Ectodermal cell (in vitro differentiated cells): ENCODE results near the gene CXCL8.

ENCODE experiments used
- H3K27ac ChIP-seq: 2 replicates; pipeline ENCODE4 v1.7.0; 2013; ENCODE audit warnings: mild to moderate bottlenecking, low read depth, low read length; ENCODE audit not compliant: insufficient read depth, poor library complexity, severe bottlenecking
- H3K27me3 ChIP-seq: 2 replicates; pipeline ENCODE4 v1.7.0; 2013; ENCODE audit warnings: mild to moderate bottlenecking, low read length; ENCODE audit not compliant: insufficient read depth, control insufficient read depth, poor library complexity, severe bottlenecking
- H3K36me3 ChIP-seq: one replicate; pipeline ENCODE4 v1.7.0; 2013; ENCODE audit warnings: low read length; ENCODE audit not compliant: control insufficient read depth, insufficient read depth
- H3K4me1 ChIP-seq: one replicate; pipeline ENCODE4 v1.7.0; 2013; ENCODE audit warnings: low read length; ENCODE audit not compliant: control insufficient read depth, insufficient read depth
- H3K4me3 ChIP-seq: 2 replicates; pipeline ENCODE4 v1.7.0; 2013; ENCODE audit warnings: low read depth, low read length, control low read depth; ENCODE audit not compliant: insufficient read depth
- H3K9me3 ChIP-seq: 2 replicates; pipeline ENCODE4 v1.7.0; 2013; ENCODE audit warnings: mild to moderate bottlenecking, low read length, moderate library complexity; ENCODE audit not compliant: control insufficient read depth
- WGBS, 2 experiments: methylation state at CpG; one replicate each; pipeline ENCODE4 v1.1.7; 2013; ENCODE audit warnings: missing lambda C conversion rate in 2 of 2; 5-methylcytosine and 5-hydroxymethylcytosine counted together

CXCL8 gene

DNA sequence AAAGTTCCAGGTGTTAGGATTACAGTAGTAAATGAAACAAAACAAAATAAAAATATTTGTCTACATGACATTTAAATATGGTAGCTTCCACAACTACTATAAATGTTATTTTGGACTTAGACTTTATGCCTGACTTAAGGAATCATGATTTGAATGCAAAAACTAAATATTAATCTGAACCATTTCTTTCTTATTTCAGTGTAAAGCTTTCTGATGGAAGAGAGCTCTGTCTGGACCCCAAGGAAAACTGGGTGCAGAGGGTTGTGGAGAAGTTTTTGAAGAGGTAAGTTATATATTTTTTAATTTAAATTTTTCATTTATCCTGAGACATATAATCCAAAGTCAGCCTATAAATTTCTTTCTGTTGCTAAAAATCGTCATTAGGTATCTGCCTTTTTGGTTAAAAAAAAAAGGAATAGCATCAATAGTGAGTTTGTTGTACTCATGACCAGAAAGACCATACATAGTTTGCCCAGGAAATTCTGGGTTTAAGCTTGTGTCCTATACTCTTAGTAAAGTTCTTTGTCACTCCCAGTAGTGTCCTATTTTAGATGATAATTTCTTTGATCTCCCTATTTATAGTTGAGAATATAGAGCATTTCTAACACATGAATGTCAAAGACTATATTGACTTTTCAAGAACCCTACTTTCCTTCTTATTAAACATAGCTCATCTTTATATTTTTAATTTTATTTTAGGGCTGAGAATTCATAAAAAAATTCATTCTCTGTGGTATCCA is 1.6 kb downstream of the CXCL8 start:
- no peak overlapping the region for H3K4me3 ChIP-seq
- WGBS, 2 experiments, result 86% methylated on average over 1 of the region's 1 CpG; no CpG with 5 or more reads in 1 of the 2 experiments

DNA sequence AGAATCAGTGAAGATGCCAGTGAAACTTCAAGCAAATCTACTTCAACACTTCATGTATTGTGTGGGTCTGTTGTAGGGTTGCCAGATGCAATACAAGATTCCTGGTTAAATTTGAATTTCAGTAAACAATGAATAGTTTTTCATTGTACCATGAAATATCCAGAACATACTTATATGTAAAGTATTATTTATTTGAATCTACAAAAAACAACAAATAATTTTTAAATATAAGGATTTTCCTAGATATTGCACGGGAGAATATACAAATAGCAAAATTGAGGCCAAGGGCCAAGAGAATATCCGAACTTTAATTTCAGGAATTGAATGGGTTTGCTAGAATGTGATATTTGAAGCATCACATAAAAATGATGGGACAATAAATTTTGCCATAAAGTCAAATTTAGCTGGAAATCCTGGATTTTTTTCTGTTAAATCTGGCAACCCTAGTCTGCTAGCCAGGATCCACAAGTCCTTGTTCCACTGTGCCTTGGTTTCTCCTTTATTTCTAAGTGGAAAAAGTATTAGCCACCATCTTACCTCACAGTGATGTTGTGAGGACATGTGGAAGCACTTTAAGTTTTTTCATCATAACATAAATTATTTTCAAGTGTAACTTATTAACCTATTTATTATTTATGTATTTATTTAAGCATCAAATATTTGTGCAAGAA is 2.3 kb downstream of the CXCL8 start:
- H3K9me3 ChIP-seq, result no peaks in the 10 kb centered on the region
- no peak overlapping the region for H3K27ac ChIP-seq
- no peak overlapping the region for H3K4me3 ChIP-seq
- 94 to 97% methylated on average over 2 of the region's 2 CpGs for WGBS, 2 experiments
- H3K36me3 ChIP-seq, result no peaks in the 10 kb centered on the region
- H3K4me1 ChIP-seq, result no peaks in the 10 kb centered on the region
- no peaks in the 10 kb centered on the region for H3K27me3 ChIP-seq

More for the DNA sequence above, 1.6 kb downstream of the CXCL8 start:
- Histone ChIP-seq H3K27ac (no peak overlapping the region), H3K4me1 (no peaks in the 10 kb centered on the region), H3K9me3 (no peaks in the 10 kb centered on the region), H3K27me3 (no peaks in the 10 kb centered on the region), H3K36me3 (no peaks in the 10 kb centered on the region)

DNA sequence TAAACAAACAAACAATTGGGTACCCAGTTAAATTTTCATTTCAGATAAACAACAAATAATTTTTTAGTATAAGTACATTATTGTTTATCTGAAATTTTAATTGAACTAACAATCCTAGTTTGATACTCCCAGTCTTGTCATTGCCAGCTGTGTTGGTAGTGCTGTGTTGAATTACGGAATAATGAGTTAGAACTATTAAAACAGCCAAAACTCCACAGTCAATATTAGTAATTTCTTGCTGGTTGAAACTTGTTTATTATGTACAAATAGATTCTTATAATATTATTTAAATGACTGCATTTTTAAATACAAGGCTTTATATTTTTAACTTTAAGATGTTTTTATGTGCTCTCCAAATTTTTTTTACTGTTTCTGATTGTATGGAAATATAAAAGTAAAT is 2.9 kb downstream of the CXCL8 start:
- no peaks in the 10 kb centered on the region for H3K27me3 ChIP-seq
- H3K27ac ChIP-seq, result no peak overlapping the region
- no peaks in the 10 kb centered on the region for H3K36me3 ChIP-seq
- H3K4me3 ChIP-seq, result no peak overlapping the region
- no peaks in the 10 kb centered on the region for H3K9me3 ChIP-seq
- no CpG with 5 or more reads among the region's 1 CpG for WGBS, 2 experiments
- no peaks in the 10 kb centered on the region for H3K4me1 ChIP-seq

DNA sequence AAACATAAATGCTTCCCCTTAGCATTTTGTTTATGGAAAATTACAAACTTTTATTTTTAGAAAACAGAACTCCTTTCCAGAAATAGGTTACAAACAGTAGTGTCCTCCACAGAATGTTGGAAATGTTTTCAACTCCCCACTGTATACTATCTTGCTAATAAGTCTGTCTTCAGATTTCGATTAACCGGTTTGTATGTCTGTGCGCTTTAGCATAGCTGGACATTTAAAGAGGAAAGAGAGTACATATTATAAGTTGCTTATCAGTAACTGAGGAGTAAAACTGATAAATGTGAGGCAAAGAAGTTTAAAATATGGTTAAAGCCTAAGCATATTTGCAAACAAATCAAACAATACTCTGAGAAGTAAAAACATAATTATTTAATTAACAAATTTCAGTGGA is 3.4 kb downstream of the CXCL8 start:
- H3K9me3 ChIP-seq, result no peaks in the 10 kb centered on the region
- H3K36me3 ChIP-seq, result no peaks in the 10 kb centered on the region
- 90 to 97% methylated on average over 3 of the region's 3 CpGs for WGBS, 2 experiments
- no peak overlapping the region for H3K4me3 ChIP-seq
- no peaks in the 10 kb centered on the region for H3K27me3 ChIP-seq
- H3K4me1 ChIP-seq, result no peaks in the 10 kb centered on the region
- H3K27ac ChIP-seq, result no peak overlapping the region

DNA sequence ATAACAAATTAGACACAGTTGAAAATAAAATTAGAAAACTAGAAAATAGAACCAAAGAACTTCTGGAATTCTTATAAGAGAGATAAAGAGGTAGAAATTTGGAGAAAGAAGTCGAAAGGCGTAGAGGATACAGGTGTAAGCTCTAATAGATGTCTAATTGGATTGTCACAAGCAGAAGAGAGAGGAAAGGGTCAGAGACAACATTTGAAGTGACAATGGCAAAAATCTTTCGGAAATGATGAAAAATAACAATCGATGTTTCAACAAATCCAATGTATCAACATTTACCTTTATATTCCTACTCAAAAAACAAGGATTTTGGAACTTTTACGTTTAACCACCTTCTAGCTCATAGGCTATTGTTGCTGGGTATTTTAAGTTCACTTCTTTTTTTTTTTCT is 3.8 kb downstream of the CXCL8 start:
- Histone ChIP-seq H3K36me3 (no peaks in the 10 kb centered on the region), H3K9me3 (no peaks in the 10 kb centered on the region), H3K27me3 (no peaks in the 10 kb centered on the region), H3K4me3 (no peak overlapping the region), H3K4me1 (no peaks in the 10 kb centered on the region), H3K27ac (no peak overlapping the region)
- WGBS, 2 experiments, result 72 to 76% methylated on average over 5 of the region's 5 CpGs

DNA sequence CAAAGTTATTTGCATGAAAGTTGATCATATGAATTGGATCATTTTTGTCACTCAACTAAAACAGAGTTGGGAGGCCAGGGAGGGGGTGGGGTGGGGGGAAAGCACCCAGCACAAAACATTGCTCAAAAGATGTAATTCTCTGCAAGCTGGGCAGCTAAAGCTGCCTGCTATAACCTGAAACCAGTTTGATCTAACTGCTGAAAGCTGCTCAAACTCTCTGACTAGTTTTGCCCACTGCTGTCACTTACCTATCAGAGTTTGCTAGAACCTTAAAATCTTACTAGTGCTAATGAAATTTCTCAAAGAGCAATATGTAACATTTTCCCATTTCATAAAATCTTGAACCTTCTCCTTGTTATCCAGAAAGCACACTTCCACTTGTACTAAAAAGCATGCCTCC is 10.4 kb downstream of the CXCL8 start:
- no peak overlapping the region for H3K27ac ChIP-seq
- no peaks in the 10 kb centered on the region for H3K4me1 ChIP-seq
- no peaks in the 10 kb centered on the region for H3K27me3 ChIP-seq
- H3K4me3 ChIP-seq, result no peak overlapping the region
- H3K36me3 ChIP-seq, result no peaks in the 10 kb centered on the region
- no peaks in the 10 kb centered on the region for H3K9me3 ChIP-seq

DNA sequence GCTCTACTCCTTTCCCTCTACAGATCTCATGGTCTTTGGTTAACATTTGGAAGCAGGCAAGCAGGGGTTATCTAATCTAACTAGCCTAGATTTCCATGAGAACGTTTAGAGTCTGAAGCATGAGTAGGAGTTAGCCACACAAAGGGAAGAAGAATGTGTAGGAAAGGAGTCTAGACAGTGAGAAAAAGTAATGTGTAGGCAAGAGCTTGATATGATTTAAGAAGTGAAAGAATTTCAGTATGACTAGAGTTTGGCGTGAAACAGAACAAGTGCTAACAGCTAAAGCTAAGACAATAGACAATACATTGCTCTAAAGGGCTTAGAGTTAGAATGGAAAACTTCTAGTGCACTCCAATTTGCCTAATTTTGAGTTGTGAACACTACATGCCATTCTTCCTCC is 10.8 kb downstream of the CXCL8 start:
- Histone ChIP-seq H3K27me3 (no peaks in the 10 kb centered on the region), H3K4me3 (no peak overlapping the region), H3K36me3 (no peaks in the 10 kb centered on the region), H3K9me3 (no peaks in the 10 kb centered on the region), H3K27ac (no peak overlapping the region), H3K4me1 (no peaks in the 10 kb centered on the region)
- 72 to 74% methylated on average over 2 of the region's 2 CpGs for WGBS, 2 experiments

DNA sequence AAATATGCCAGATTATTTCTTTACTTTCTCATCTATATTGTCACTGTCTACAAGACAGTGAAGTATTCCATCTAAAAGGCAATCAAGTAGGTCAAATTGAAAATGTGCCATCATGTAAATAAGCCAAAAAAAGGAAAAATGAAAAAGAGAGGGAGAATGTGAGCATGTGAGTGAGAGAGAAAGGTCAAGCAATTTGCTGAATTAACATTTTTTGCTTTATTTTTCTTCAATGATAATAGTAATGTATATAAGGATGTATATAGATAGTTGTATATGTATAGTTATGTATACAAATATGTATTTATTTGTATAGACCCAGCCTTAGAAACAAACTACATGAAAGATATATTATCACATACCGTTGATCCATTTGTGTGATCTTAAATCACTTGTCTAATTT is 11.5 kb downstream of the CXCL8 start:
- H3K4me3 ChIP-seq, result no peak overlapping the region
- H3K27ac ChIP-seq, result no peak overlapping the region
- no peaks in the 10 kb centered on the region for H3K9me3 ChIP-seq
- WGBS, 2 experiments, result no CpG with 5 or more reads among the region's 1 CpG
- H3K36me3 ChIP-seq, result no peaks in the 10 kb centered on the region
- H3K27me3 ChIP-seq, result no peaks in the 10 kb centered on the region
- H3K4me1 ChIP-seq, result no peaks in the 10 kb centered on the region

DNA sequence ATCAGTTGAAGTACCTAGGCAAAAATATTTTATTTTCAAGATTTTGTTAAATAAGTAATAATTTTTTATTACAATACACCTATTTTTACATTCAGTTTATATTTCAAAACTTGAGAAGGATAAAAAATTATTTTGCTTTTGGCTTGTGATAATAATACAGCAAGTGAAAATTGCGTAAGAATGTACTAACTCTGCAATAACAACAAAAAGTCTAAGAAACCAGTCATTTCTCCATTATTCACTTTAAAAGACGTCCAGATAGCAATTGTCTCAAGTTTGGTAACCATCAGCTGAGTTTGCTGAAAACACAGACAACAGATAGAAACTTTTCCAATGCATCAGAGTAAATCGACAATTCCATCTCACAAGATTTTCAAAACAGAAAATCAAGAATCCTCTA is 12.1 kb downstream of the CXCL8 start:
- Histone ChIP-seq H3K27me3 (no peaks in the 10 kb centered on the region), H3K36me3 (no peaks in the 10 kb centered on the region), H3K4me1 (no peaks in the 10 kb centered on the region), H3K4me3 (no peak overlapping the region), H3K27ac (no peak overlapping the region), H3K9me3 (no peaks in the 10 kb centered on the region)
- WGBS, 2 experiments, result 88 to 89% methylated on average over 3 of the region's 3 CpGs

DNA sequence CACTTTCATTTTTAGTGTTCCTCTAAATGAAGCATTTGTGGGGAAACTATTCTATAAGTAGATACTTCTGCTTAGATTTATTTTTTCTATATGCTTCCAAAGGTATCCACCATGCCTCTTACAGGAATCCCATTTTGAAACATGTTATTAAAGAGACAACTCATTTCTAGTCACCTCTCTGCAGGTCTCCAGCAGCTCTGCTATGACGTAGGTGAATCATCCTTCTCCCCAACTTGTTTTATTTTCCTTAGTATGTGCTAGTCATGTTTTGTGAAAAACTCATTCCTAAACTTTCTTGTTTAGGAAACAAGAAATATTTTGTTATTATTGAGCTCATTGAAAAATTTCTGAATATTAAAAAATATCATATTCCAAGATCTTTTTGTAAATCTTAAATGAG is 12.8 kb downstream of the CXCL8 start:
- Histone ChIP-seq H3K4me1 (no peaks in the 10 kb centered on the region), H3K27ac (no peak overlapping the region), H3K4me3 (no peak overlapping the region), H3K36me3 (no peaks in the 10 kb centered on the region), H3K9me3 (no peaks in the 10 kb centered on the region), H3K27me3 (no peaks in the 10 kb centered on the region)
- WGBS, 2 experiments, result 86% methylated on average over 1 of the region's 1 CpG; no CpG with 5 or more reads in 1 of the 2 experiments
